K562 (cell line): ENCODE results near the gene TMEM248. TPM values are rescaled to one million over a fixed set of nuclear protein-coding genes. Genes with fewer than 3 reads are reported as not detected.
A peak's percentile ranks its signal among the peaks of the same experiment; 100 is the strongest.
"Not testable (repeated sequence)": the region's sequence is repeated elsewhere in the genome, so short reads cannot be mapped to it uniquely, and the experiment has no call there.

ENCODE experiments used
- ATAC-seq: fragments of 200-7000 bp; cut with Tn5 transposase; 3 replicates; pipeline ENCODE4 v1.9.1; 2020; ENCODE audit warnings: moderate library complexity
- BruUV-seq: library from RNA; stranded (reverse); fragments of 400-500 nt; replicated peaks from 2 replicates; lab custom pipeline; 2021; lab: Mats Ljungman, UMichigan
- CTCF ChIA-PET: fragments of 300-600 bp; formaldehyde crosslinking; extraction: SDS; loops from one replicate; lab custom pipeline; 2021; ENCODE audit warnings: low intra/inter-chr PET ratio; lab: Yijun Ruan, JAX
- POLR2A ChIA-PET: fragments of 300-600, 350-650 bp; sonication (Branson Sonifier 250); formaldehyde crosslinking; extraction: SDS; loops from one replicate; lab custom pipeline; 2021; ENCODE audit warnings: antibody characterized with exemption, inconsistent platforms; lab: Yijun Ruan, JAX
- DNase-seq, 4 experiments: peaks; one replicate each; pipeline versions ENCODE4 v3.0.0 to v3.0.0-alpha.2; 2011 to 2018; ENCODE audit warnings: low spot score in 3 of 4, mixed read lengths in 3 of 4; ENCODE audit errors: extremely low read depth in 1 of 4
- FAIRE-seq: peaks from 2 replicates; lab custom pipeline; 2011; peaks lifted over from hg19 to GRCh38; lab: Jason Lieb, UNC
- H2AFZ ChIP-seq: 2 replicates; pipeline ENCODE4 v1.6.0; 2011; ENCODE audit warnings: low read depth, low read length, control low read depth, inconsistent platforms
- H3K27ac ChIP-seq: fragments of 200-600 bp; 3 replicates; pipeline ENCODE4 v1.8.0; 2011; ENCODE audit warnings: low read depth, mild to moderate bottlenecking, control low read depth, inconsistent platforms, low read length, moderate library complexity, mixed read lengths; ENCODE audit errors: extremely low read depth
- H3K27me3 ChIP-seq, 2 experiments: fragments of 300-600 bp in 1 of 2; 2 replicates in 1 of 2; 3 replicates in 1 of 2; pipeline versions ENCODE4 v1.6.0 to v1.8.0; 2011; ENCODE audit warnings: inconsistent platforms in 2 of 2, low read length in 2 of 2, mild to moderate bottlenecking in 1 of 2, mixed read lengths in 1 of 2, moderate library complexity in 1 of 2; ENCODE audit not compliant: control insufficient read depth in 2 of 2, insufficient read depth in 2 of 2
- H3K36me3 ChIP-seq: fragments of 300-600 bp; 3 replicates; pipeline ENCODE4 v1.8.0; 2011; ENCODE audit warnings: mild to moderate bottlenecking, low read length, inconsistent platforms; ENCODE audit not compliant: control insufficient read depth, insufficient read depth
- H3K4me1 ChIP-seq, 2 experiments: fragments of 200-600 bp in 1 of 2; replicated peaks in 1 of 2; 2 replicates in 1 of 2; 3 replicates in 1 of 2; pipeline versions ENCODE4 v1.5.1 to v1.8.0; 2011; ENCODE audit warnings: inconsistent platforms in 2 of 2, low read length in 2 of 2, mild to moderate bottlenecking in 1 of 2, mixed read lengths in 1 of 2, moderate library complexity in 1 of 2; ENCODE audit not compliant: control insufficient read depth in 2 of 2, insufficient read depth in 2 of 2
- H3K4me2 ChIP-seq: 2 replicates; pipeline ENCODE4 v1.6.1; 2011; ENCODE audit warnings: low read length, control low read depth, inconsistent platforms, mixed read lengths; ENCODE audit not compliant: insufficient read depth
- H3K4me3 ChIP-seq: fragments of 200-600 bp; sonication (generic), shearing (Covaris generic); 2 replicates; pipeline ENCODE4 v1.5.1; 2016; ENCODE audit warnings: control low read depth, inconsistent platforms
- H3K79me2 ChIP-seq: fragments of 200-600 bp; 3 replicates; pipeline ENCODE4 v1.8.0; 2011; ENCODE audit warnings: low read length, inconsistent platforms; ENCODE audit not compliant: control insufficient read depth, insufficient read depth
- H3K9ac ChIP-seq, 2 experiments: 2 replicates each; pipeline versions ENCODE4 v1.6.0 to v1.6.1; 2011; ENCODE audit warnings: low read depth in 2 of 2, low read length in 2 of 2, control low read depth in 1 of 2, inconsistent platforms in 1 of 2, mild to moderate bottlenecking in 1 of 2, mixed read lengths in 1 of 2; ENCODE audit not compliant: insufficient read depth in 1 of 2
- H3K9me1 ChIP-seq: one replicate; pipeline ENCODE4 v1.6.0; 2011; ENCODE audit warnings: inconsistent platforms, mild to moderate bottlenecking, low read length, moderate library complexity; ENCODE audit not compliant: control insufficient read depth, insufficient read depth
- H3K9me3 ChIP-seq: replicated peaks from 2 replicates; pipeline ENCODE4 v1.5.1; 2011; ENCODE audit warnings: low read depth, low read length, inconsistent platforms; ENCODE audit not compliant: control insufficient read depth, insufficient read depth
- H4K20me1 ChIP-seq: replicated peaks from 2 replicates; pipeline ENCODE4 v1.6.1; 2011; ENCODE audit warnings: low read length, inconsistent platforms, mixed read lengths; ENCODE audit not compliant: control insufficient read depth, insufficient read depth
- CEBPG ChIP-seq, 3 experiments: fragments of 200-800 bp in 1 of 3; sonication (Bioruptor generic) in 1 of 3; sonication (generic) in 1 of 3; formaldehyde crosslinking in 1 of 3; IDR thresholded peaks in 2 of 3; conservative IDR thresholded peaks in 1 of 3; 2 replicates each; pipeline versions ENCODE4 v1.6.1 to v1.8.0; 2016 to 2022; ENCODE audit warnings: missing compliant biosample characterization in 2 of 3, missing genetic modification characterization in 2 of 3, mild to moderate bottlenecking in 1 of 3, missing genetic modification reagents in 1 of 3
- KLF6 ChIP-seq: fragments of 250-450 bp; sonication (Bioruptor Pico); IDR thresholded peaks from 2 replicates; pipeline ENCODE4 v1.4.0; 2020; ENCODE audit warnings: mild to moderate bottlenecking, moderate library complexity, borderline replicate concordance
- MXD1 ChIP-seq: fragments of 250-450 bp; sonication (Bioruptor Pico); IDR thresholded peaks from 2 replicates; pipeline ENCODE4 v1.8.0; 2021; ENCODE audit warnings: borderline replicate concordance, mild to moderate bottlenecking, moderate library complexity; ENCODE audit not compliant: poor library complexity, severe bottlenecking
- WGBS: fragments of 100-300 bp; shearing (Covaris generic); methylation state at CpG from one replicate; pipeline ENCODE4 v1.1.6; 2016; ENCODE audit warnings: low coverage, mixed read lengths; ENCODE audit not compliant: insufficient coverage; ENCODE audit errors: missing lambda C conversion rate; 5-methylcytosine and 5-hydroxymethylcytosine counted together
- in situ Hi-C: fragments of 300-500 bp; cut with MboI; formaldehyde crosslinking; loops from 4 replicates; pipeline ENCODE4 v1.15.0; 2018; ENCODE audit warnings: inconsistent platforms, mixed read lengths
- intact Hi-C: fragments of 100-400 bp; cut with micrococcal nuclease; formaldehyde crosslinking; loops from 2 replicates; pipeline ENCODE4 v1.14.2; 2022
- polyA plus RNA-seq, 8 experiments: library from polyadenylated mRNA; depleted of rRNA in 4 of 8; stranded (reverse) in 5 of 8; unstranded in 3 of 8; fragments of >200 nt; fragmentation: Nextera tagmentation in 2 of 8; fragmentation: Illumina TruSeq in 1 of 8; extraction: Ambion mirVana in 2 of 8; extraction: Trizol in 1 of 8; gene quantifications; 2 replicates each; pipeline versions ENCODE4 v1.2.1 to v1.2.3, GENCODE V29; 2011 to 2014; ENCODE audit warnings: inconsistent platforms in 1 of 8, missing spikeins in 1 of 8
- total RNA-seq, 7 experiments: library from RNA; depleted of rRNA in 6 of 7; stranded (reverse); fragments of >200 nt in 6 of 7; fragmentation: Illumina TruSeq in 2 of 7; extraction: Trizol in 2 of 7; gene quantifications; 2 replicates each; pipeline versions ENCODE4 v1.2.1 to v1.2.3, GENCODE V29; 2011 to 2021; ENCODE audit warnings: low replicate concordance in 1 of 7

TMEM248 gene
- total and polyA plus RNA-seq, 9 of the 15 experiments (the other 6 are each of a cell fraction or from before 2014, with no cell fraction given), result 6.3 to 132 (median 64.4) TPM

- no peak for TF ChIP-seq MXD1 (CRISPR knock-in tag)
- TF ChIP-seq KLF6 (CRISPR knock-in tag), result no peak
- TF ChIP-seq CEBPG (CRISPR knock-in tag; IDR thresholded peaks at IDR 0.05), result no peak
- peak in 1 of 2 experiments; percentile 26; a peak in 1 of 4 replicates for TF ChIP-seq CEBPG (tag; conservative IDR thresholded peaks at IDR 0.05 in 1 of 2, IDR thresholded peaks at IDR 0.05 in 1 of 2)
Observed at GRCh38 chr7:66880053-66880452, 41.0 kb upstream of the TMEM248 start (continued).

GRCh38 chr7:66880577-66880976 lies 40.4 kb upstream of the TMEM248 start:
- H4K20me1 ChIP-seq, H3K79me2 ChIP-seq, intact Hi-C loops, in situ Hi-C loops, DNase-seq, H3K9me1 ChIP-seq, ATAC-seq, H3K27ac ChIP-seq, H3K4me2 ChIP-seq, BruUV-seq, H3K9ac ChIP-seq, H3K27me3 ChIP-seq, H3K4me3 ChIP-seq, POLR2A ChIA-PET, H3K4me1 ChIP-seq, H2AFZ ChIP-seq, H3K9me3 ChIP-seq, FAIRE-seq: not testable (repeated sequence)
- peaks cover 41% of the 10 kb centered on the region; the same call in 2 of the 3 replicates for H3K36me3 ChIP-seq
- 90% methylated on average over 6 of the region's 6 CpGs for WGBS
- CTCF ChIA-PET, result interaction anchor here (0.6 kb wide), 1 partner anchor 849 kb away, joined by 3 read pairs; no protein-coding TSS in a partner anchor
